ENCODE results near the gene HLA-DQA1.
"Not testable (repeated sequence)": the region's sequence is repeated elsewhere in the genome, so short reads cannot be mapped to it uniquely, and the experiment has no call there.

Gene HLA-DQA1

GRCh38 chr6:32659856-32660595, 22.8 kb downstream of the HLA-DQA1 start:
- DNase-seq (ENCODE audit: low read depth), result no peak

GRCh38 chr6:32662099-32662498, 24.9 kb downstream of the HLA-DQA1 start:
- no peak for DNase-seq (ENCODE audit: low read depth)

GRCh38 chr6:32662836-32663235, 25.6 kb downstream of the HLA-DQA1 start:
- no peak for DNase-seq (ENCODE audit: low read depth)

GRCh38 chr6:32664354-32664753, 27.1 kb downstream of the HLA-DQA1 start:
- no peak for DNase-seq (ENCODE audit: low read depth)

- no peak for DNase-seq (ENCODE audit: low read depth)
Observed at GRCh38 chr6:32664827-32665362, 27.7 kb downstream of the HLA-DQA1 start.

- no peak for DNase-seq (ENCODE audit: low read depth)
Observed at GRCh38 chr6:32665661-32666060, 28.5 kb downstream of the HLA-DQA1 start.

GRCh38 chr6:32666420-32667300, 29.5 kb downstream of the HLA-DQA1 start, which contains the start of gene HLA-DQB1:
Gene HLA-DQB1 (minus strand): TSS chr6:32666657. CDS start chr6:32666607, 50 bp downstream.
- DNase-seq (ENCODE audit: low read depth), result no peak

- no peak for DNase-seq (ENCODE audit: low read depth)
Observed at GRCh38 chr6:32668226-32668747, 31.1 kb downstream of the HLA-DQA1 start.

GRCh38 chr6:32669240-32669639, 32.0 kb downstream of the HLA-DQA1 start:
- DNase-seq (ENCODE audit: low read depth), result no peak

GRCh38 chr6:32669893-32670292, 32.7 kb downstream of the HLA-DQA1 start:
- no peak for DNase-seq (ENCODE audit: low read depth)

- not testable (repeated sequence) for DNase-seq (ENCODE audit: low read depth)
Observed at GRCh38 chr6:32671908-32672307, 34.7 kb downstream of the HLA-DQA1 start.

- not testable (repeated sequence) for DNase-seq (ENCODE audit: low read depth)
Observed at GRCh38 chr6:32674123-32674522, 36.9 kb downstream of the HLA-DQA1 start.

- DNase-seq (ENCODE audit: low read depth), result no peak
Observed at GRCh38 chr6:32679492-32679891, 42.3 kb downstream of the HLA-DQA1 start.

- DNase-seq (ENCODE audit: low read depth), result no peak
Observed at GRCh38 chr6:32680055-32680454, 42.8 kb downstream of the HLA-DQA1 start.

GRCh38 chr6:32684246-32684645, 47.0 kb downstream of the HLA-DQA1 start:
- DNase-seq (ENCODE audit: low read depth), result no peak

GRCh38 chr6:32685603-32686002, 48.4 kb downstream of the HLA-DQA1 start:
- no peak for DNase-seq (ENCODE audit: low read depth)

- DNase-seq (ENCODE audit: low read depth), result no peak
Observed at GRCh38 chr6:32689531-32690501, 52.6 kb downstream of the HLA-DQA1 start.

GRCh38 chr6:32692019-32692418, 54.8 kb downstream of the HLA-DQA1 start:
- no peak for DNase-seq (ENCODE audit: low read depth)

All from GM04503 (cell line).